Epidermal melanocyte (primary cell): Measurements from ENCODE around the gene PRKCD.

Experiments
- DNase-seq: peaks from one replicate; pipeline ENCODE4 v3.0.0; 2011; ENCODE audit warnings: low spot score; ENCODE audit not compliant: insufficient read length

The PRKCD gene

DNA sequence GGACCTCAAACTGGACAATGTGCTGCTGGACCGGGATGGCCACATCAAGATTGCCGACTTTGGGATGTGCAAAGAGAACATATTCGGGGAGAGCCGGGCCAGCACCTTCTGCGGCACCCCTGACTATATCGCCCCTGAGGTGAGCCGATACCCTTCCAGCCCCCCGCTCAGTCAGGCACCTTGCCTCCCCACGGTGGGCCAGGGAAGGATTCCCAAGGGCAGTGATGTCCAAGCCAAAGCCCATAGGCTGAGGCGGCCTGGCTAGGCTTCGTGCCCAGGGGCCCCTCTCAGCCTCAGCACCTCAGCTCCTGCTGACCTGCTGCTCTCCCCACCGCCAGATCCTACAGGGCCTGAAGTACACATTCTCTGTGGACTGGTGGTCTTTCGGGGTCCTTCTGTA, 27.7 kb downstream of the PRKCD start:
- DNase-seq = no peak

DNA sequence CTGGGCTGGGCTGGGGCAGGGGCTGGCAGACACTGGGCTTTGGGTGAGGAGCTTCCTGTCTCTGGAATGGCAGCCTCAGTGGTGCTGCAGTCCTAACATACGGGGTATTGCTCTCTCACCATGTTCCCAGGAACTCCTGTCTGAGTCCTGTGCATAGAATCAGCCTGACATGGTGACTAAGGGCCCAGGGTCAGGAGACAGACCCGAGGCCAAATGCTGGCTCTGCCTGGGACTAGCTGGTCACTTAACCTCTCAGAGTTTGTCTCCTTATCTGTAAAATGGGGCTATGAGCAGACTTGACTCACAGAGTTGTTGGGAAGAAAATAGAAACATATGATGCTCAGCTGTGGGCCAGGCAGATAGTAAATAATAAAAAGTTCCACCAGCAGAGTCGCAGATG, 28.3 kb downstream of the PRKCD start:
- DNase-seq = no peak

DNA sequence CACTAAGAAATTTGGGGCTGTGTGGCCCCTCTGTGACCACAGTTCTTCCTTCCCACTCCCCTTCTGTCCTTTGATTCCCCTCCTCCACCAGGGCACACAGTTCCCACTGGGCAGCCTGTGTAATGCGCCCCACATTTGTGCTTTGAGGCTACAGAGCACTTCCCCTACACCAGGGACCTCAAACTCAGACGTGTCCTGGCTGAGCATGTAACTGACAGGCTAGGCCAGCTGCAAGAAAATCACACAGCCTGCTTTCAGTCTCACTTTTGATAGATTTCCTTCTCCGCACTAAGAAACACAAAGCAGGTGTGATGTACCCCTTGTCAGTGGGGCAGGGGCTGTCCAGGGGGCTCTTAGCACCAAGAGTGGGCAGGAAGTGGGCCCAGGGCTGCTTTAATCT, 29.6 kb downstream of the PRKCD start:
- DNase-seq = no peak

DNA sequence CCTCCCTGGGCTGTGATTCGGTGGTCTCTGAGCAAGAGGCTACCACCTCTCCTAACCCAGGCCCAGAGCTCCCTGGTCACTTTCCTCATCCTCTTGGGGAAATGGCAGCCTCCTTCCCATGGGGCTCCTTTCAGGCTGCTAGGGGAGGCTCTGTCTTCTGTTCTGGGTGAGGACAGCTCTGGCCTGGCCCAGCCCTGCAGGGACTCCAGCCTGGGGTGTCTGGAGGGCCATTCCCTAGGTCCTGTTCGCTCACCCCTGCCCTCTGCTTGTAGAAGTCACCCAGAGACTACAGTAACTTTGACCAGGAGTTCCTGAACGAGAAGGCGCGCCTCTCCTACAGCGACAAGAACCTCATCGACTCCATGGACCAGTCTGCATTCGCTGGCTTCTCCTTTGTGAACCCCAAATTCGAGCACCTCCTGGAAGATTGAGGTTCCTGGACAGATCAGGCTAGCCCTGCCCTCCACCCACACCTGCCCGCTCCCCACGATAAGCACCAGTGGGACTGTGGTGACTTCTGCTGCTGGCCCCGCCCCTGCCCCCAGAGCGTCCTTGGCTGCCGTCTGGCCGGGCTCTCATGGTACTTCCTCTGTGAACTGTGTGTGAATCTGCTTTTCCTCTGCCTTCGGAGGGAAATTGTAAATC, 30.9 kb downstream of the PRKCD start:
- DNase-seq = no peak

DNA sequence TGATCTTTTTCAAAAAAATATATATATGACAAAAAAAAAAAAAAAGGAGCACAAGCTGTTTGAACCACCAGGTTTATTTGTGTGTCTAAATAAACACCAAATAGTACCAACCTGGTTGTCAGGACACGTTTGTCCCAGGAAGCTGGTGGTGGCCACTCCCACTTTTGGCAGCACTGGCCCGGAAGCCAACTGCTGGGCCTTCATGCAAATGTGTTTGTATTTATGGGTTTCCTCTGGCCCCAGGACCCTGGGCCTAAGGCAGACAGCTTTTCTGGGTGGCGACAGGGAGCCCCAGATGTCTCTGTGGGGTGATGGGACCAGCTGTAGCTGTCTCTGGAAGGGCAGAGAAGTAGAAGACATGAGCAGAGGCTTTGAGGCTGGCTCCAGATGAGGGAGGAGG, 31.6 kb downstream of the PRKCD start:
- no peak for DNase-seq

DNA sequence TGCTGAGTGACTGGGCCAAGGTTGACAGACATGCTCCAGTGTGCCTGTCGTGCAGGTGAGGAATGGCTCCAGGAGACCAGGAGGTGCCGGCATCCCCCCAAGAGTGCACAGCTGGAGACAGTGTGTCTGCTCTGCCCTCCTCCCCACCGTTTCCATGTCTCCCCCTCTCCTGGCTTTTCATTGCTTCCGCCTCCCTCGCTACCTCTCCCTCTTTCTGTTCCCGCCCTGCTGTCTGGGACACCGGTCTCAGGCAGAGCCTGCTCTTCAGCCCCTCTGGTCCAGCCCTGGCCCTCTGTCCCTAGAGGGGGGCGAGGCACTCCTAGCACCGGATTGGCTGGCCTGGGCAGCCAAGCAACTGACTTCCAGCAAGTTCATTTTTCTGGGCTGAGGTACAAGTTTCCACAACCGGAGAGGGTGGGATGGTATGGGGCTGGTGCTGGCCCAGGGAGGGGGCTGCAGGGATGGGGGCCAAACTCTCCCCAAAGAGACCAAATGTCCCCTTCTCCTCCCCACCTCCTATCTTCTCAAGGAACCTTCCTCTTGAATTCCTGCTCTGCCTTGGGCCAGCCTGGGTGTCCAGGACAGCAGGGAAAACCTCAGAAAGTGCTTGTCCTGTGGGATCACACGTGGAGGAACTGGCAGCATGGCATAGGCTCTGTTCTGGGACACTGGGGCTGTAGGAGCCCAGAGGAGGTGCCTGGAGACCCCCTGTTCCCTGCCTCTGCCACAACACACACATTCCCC, 32.6 kb downstream of the PRKCD start:
- DNase-seq = no peak

DNA sequence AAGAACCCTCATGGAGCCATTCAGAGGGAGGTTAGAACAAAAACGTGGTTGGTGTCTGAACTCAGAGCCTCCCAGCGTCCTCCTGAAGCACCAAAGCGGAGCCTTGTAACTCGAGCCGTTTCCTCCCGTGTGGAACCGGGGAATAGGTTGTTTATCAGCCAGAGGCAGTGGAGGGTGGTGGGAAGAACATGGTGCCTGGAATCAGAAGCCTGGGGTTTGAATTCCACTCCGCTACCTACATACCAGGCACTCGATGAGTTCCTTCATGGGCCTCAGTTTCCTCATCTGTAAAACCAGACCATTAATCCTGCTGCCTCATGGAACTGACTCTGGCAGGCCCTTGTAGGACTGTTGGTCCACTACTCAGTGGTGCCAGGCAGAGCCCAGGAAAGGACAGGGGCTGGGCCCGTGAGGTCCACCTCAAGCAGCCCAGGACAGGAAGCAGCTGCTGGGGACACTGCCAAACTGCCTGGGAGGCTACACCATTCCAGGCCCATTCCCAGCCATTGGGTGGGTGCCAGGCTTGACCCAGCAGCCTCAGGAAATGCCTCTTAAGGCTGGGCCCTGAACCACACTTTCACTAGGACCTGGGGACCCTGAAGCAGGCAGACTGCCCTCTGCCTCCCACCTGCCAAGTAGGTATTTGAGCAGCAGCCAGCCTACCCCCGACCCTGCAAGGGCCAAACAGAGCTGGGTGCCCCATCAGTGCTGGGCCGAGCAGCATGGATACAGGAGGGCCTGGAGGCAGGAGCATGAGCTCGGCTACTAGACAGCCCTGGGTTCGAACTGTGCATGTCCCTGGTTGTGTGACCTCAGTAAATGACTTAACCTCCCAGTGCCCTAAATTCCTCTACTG, 33.4 kb downstream of the PRKCD start:
- no peak for DNase-seq

DNA sequence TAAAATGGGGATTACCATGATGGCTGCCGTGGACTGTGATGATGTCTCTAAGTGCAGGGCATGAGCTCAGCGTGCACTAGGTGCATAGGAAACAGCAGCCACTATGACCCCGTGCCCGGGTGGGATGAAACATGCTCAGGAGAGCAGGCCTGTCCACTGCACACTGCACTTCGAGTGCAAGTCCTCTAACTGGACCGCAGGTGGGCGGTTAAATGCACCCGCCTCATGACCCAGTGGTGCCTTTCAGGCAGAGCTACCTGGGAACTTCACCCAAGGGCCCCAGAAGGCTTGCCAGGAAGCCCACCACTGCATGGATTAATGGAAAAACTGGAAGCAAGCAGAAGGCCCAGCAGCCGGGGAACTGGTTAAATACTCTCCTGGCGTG, 34.0 kb downstream of the PRKCD start:
- no peak for DNase-seq

DNA sequence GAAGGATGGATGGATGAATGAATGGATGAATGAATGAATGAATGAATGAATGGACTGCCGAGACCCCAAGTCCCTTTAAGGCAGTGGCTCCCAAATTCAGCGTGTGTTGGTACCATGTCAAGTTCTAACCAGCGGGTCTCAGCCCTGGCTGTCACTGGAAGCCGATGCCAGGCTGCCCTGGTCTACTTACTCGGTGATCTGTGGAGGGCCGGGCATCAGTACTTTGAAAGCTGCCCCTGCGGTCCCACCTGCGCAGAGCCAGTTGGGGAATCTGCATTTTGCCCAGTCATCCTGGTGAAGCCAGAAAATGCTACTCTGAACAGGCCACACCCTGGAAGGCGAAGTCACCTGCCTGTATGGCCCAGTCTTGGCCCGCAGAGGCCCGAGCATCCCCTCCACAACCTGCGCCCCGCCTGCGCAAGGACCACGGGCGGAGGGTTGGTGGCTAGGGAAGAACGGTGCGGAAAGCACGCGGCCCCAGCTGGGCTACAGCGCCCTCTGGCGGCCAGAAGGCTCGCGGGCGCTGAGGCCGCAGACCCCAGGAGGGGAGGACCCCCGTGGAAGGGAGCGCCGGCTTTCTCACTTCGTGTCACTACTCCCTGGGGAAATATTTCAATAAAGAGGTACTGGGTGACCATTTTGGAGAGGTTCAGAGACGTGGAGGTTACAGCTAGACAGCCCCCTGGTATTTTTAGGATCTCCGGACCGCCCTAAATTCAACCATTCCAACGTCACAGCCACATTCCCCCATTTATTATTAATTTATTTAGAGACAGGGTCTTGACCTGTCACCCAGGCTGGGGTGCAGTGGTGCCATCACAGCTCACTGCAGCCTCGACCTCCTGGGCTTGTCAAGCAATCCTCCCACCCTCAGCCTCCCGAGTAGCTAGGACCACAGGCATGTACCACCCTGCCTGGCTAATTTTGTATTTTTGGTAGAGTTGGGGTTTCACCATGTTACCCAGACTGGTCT, 34.9 kb downstream of the PRKCD start:
- peak; percentile 61 for DNase-seq

DNA sequence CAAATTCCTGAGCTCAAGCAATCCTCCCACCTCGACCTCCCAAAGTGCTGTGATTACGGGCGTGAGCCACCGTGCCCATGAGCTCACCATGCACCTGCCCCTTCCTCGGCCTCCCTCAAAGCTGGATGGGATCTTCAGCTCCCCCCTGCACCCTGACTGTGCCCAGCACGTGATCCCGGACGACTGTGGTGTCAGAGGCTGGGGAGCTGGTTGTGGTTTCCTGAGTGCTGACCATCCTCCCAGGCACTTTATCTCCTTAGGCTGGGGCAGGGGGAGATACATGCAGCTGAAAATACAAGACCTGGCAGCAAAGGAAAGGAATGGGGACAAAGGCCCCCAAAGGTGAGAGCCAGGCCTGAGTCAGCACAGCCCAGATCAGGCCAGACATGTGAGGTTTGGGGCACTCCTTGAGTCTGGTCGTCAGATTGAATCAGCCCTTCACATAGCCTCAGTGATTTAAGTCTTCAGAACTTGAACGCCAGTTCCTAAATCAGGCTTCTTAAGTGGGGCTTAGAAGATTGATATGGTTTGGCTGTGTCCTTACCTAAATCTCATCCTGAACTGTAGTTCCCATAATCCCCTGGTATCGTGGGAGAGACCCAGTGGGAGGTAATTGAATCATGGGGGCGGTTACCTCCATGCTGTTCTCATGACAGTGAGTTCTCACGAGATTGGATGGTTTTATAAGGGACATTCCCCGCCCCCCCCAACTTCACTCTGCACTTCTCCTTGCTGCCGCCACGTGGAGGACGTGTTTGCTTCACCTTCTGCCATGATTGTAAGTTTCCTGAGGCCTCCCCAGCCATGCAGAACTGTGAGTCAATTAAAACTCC, 35.8 kb downstream of the PRKCD start:
- DNase-seq = no peak

DNA sequence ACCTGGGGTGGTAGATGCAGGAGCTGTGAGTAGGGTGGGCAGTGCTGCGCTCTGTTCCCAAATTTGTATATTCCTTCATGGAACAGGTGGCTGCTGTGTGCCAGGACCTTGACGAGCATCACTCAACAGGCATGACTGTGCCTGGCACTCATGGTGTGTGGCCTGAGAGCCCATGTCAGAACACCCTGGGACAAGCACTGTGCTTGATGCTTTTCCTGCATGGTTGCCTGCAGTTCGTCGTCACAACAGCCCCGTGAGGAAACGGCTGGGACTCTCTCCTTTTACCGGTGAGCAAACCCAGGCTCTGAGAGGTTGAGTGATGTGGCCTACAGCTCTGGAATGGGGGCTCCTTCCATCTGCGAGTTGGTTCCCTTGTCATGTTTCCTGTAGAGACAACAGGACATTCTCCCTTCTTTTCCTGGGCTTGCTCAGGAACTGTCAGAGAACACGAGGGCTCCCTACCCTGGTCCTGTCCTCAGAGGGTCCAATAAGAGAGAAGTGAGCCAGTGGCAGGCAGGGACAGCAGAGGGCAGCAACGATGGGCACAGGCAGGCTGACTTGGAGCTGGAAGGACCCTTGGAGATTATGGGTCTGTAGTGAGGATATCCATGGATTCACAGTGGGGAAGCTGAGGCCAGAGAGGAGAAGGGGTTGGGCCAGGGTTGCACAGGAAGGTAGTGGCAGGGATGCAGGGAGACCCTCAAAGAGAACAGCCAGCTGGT, 37.4 kb downstream of the PRKCD start:
- DNase-seq = no peak

DNA sequence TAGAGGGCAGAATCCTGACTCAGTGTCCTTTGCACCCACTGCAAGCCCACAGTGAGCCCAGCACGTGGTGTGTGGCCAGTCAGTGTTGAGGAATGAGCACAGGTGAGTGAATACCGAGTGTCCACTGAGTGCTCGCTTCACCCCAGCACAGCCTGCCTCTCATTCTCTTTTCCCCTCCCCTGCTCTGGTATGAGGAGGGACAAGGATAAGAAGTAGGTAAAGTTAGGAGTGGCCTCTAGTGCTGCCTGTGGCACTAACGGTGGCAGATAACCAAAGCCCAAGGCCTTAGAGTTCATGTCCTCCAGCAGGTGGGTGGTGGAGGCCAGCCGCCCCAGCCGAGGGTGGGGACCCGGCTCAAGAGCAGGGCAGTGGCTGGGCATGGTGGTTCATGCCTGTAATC, 38.0 kb downstream of the PRKCD start:
- no peak for DNase-seq

DNA sequence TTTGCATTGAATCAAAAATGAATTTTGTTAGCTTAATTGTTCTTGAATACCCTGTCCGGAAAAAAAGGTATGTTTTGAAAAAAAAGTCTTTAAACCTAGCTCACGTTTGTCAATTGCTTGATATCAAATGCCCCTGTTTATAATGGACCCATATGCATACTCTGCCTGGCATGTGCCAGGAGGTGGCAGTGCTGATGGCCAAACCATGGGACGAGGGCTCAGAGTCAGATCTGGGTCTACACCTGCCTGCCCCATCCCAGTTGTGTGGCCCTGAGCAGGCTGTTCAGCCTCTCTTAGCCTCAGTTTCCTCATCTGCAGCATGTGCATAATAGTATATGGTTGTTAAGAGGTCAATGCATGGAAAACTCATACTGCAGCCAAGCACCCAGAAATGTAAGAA, 38.8 kb downstream of the PRKCD start:
- no peak for DNase-seq

DNA sequence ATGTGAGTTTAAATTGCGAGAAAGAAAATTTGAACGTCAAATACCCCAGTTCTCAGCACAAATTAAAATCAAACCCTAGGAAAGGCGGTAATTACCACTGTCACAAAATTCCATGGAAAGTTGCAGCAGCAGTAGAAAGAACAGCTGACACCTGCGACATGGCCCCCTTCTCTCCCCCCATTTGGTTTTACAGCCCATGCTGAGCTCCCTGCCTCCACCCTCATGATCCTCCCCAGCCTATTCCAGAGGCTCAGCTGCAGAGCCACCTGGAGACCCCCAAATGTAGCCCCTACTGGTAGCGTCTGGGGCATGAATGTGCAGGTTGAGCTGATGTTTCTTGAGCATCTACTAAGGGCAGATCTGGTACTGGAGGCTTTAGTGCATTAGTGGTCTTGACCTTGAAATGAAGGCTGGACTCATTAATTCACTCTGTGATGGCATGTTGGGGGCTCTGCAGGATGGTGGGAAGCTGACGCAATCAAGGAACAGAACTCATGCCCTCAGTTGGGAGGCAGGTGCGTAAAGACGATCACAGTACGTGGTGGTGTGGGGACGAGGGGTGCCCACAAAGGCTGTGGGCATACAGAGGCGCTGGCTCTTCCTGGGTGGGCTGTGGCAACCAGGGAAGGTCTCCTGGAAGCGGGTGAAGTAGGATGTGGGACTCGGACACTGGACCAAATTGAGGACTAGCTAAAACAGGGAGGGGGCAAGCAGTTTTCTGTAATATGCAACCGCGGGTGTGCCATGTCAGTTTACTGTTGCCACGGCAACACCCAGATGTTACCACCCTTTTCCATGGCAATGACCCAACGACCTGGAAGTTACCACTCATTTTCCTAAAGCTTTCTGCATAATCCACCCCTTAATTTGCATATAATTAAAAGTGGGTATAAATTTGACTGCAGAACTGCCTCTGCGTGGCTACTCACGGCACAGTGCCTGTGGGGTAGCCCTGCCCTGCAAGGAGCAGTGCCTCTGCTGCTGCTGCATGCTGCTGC, 39.8 kb downstream of the PRKCD start:
- DNase-seq = no peak

DNA sequence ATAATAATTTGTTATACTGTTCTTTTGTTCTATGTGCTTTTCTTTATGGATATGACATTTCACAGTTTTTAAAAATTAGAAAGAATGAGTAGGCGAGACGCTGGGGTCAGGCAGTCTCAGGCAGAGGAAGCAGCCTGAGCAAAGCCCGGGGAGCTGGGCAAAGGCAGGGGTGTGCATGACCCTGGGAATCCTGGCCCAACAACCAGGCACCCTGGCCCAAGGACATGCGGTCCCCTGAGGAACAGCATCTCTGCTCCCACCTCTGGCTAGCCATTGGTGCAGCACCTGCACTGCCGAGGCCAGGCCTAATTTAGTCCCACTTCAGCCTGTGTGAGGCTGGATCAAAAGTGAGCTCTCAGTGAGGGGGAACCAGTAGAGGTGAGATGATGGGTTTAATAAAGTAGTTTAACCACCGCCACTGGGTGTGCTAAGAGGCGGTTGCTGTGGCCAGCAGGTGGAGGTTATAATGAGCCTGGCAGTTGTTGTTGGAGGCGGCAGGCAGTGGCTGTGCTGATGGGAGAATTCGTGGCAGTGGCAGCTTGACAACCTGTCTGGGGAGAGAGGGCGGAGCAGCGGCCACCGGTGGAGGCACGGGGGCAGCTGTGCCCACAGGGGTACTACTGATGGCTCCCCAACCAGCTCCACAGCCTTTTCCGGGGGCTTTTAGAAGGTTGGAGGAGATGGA, 41.5 kb downstream of the PRKCD start:
- no peak for DNase-seq

DNA sequence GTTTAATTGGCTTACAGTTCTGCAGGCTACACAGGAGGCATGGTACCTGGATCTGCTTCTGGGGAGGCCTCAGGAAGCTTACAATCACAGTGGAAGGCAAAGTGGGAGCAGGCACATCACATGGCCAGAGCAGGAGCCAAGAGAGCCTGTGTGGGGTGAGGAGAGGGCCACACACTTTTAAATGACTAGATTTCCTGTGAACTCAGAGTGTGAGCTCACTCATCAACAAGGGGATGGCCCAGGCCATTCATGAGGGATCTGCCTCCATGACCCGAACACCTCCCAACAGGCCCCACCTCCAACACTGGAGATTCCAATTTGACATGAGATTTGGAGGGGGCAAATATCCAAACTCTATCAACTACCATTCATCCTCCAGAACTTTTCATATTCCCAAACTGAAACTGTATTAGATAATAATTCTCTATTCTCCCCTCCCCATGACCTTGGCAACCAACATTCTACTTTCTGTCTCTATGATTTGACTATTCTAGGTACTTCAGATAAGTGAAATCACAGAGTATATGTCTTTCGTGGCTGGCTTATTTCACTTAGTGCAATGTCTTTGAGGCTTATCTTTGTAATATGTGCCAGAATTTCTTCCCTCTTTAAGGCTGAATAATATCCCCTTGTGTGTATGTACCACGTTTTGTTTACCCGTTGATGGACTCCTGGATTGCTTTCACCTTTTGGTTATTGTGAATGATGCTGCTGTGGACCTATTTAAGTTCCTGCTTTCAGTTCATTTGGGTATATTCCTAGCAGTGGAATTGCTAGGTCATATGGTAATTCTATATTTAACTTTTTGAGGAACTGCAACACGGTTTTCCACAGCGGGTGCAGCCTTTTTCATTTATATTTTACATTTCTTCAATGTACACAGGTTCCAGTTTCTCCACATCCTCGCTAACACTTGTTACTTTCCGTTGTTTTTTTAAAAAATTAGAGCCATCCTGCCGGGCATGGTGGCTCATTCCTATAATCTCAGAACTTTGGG, 51.0 kb downstream of the PRKCD start:
- no peak for DNase-seq

DNA sequence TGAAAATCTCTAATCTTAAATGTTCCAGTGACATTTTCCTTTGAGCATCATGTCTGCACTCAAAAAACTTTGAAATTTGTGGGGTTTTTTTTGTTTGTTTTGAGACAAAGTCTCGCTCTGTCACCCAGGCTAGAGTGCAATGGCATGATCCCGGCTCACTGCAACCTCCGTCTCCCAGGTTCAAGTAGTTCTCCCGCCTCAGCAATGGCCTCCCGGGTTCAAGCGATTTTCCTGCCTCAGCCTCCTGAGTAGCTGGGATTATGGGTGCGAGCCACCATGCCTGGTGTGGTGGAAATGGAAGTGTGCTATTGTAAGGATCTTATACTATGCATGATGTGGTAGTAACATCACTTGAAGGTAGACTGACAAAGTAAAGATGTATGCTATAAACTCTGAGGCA, 52.3 kb downstream of the PRKCD start:
- no peak for DNase-seq
